DOHH2 (cell line): ENCODE data around the gene RNF222.

ENCODE experiments used
- CTCF ChIP-seq: fragments of 200-600 bp; sonication (generic); IDR thresholded peaks from one replicate; pipeline ENCODE4 v1.5.1; 2014; ENCODE audit warnings: antibody characterized with exemption, mild to moderate bottlenecking, low read depth, low read length; ENCODE audit not compliant: poor library complexity, severe bottlenecking
- EZH2phosphoT487 ChIP-seq: fragments of 200-600 bp; sonication (generic); IDR thresholded peaks from 2 replicates; pipeline ENCODE4 v1.6.1; 2017; ENCODE audit warnings: borderline replicate concordance, mild to moderate bottlenecking, antibody characterized with exemption, low read length, moderate library complexity, mixed read lengths

DNA sequence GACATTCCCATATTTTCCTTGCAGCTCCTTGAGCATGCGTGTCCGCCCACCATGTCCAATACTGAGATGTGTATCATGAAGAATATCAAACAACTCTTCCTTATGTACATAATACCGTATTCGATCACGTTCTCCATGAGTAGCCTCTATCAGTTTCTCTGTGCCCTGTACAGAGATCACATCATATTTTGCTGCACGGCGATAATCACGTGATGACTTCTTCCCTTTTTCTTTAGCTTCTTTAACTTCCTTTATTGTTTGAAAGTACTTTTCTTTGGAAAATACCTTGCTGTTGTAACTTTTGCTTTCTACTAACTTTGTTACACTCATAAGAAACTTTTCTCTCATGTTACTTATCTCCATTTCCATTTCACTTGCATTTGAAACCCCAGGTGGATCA lies 27.7 kb downstream of the RNF222 start:
- TF ChIP-seq CTCF (no peak), EZH2phosphoT487 (no peak)
